HepG2 (cell line): ENCODE results near the gene PEMT. TPM values are rescaled to one million over a fixed set of nuclear protein-coding genes. Genes with fewer than 3 reads are reported as not detected.

Source experiments
- ATAC-seq: fragments of 200-7000 bp; cut with Tn5 transposase; 3 replicates; pipeline ENCODE4 v1.9.1; 2020; ENCODE audit warnings: mild to moderate bottlenecking, moderate library complexity
- BruUV-seq: library from RNA; stranded (reverse); fragments of 400-500 nt; replicated peaks from 2 replicates; lab custom pipeline; 2021; lab: Mats Ljungman, UMichigan
- CTCF ChIA-PET: fragments of 300-600 bp; formaldehyde crosslinking; extraction: SDS; loops from one replicate; lab custom pipeline; 2021; ENCODE audit warnings: low total read pairs, inconsistent platforms, low intra/inter-chr PET ratio; lab: Yijun Ruan, JAX
- POLR2A ChIA-PET: fragments of 350-600 bp; sonication (Branson Sonifier 250); formaldehyde crosslinking; loops from one replicate; lab custom pipeline; 2020; ENCODE audit warnings: antibody characterized with exemption, inconsistent platforms; lab: Yijun Ruan, JAX
- DNase-seq: peaks from one replicate; pipeline ENCODE4 v3.0.0-alpha.2; 2015; ENCODE audit warnings: low spot score
- FAIRE-seq: peaks from 3 replicates; lab custom pipeline; 2011; peaks lifted over from hg19 to GRCh38; lab: Jason Lieb, UNC
- H2AFZ ChIP-seq: one replicate; pipeline ENCODE4 v1.6.1; 2011; ENCODE audit warnings: low read length, inconsistent platforms
- H3K27ac ChIP-seq: fragments of 300-600 bp; 3 replicates; pipeline ENCODE4 v1.8.0; 2011; ENCODE audit warnings: mixed run types, mild to moderate bottlenecking, mixed read lengths, low read length, inconsistent platforms; ENCODE audit not compliant: insufficient read depth; ENCODE audit errors: extremely low read length
- H3K27me3 ChIP-seq, 2 experiments: fragments of 200-600 bp in 1 of 2; 2 replicates in 1 of 2; 3 replicates in 1 of 2; pipeline versions ENCODE4 v1.6.0 to v1.8.0; 2011; ENCODE audit warnings: low read length in 2 of 2, mild to moderate bottlenecking in 2 of 2, moderate library complexity in 2 of 2, inconsistent platforms in 1 of 2; ENCODE audit not compliant: insufficient read depth in 2 of 2, control insufficient read depth in 1 of 2
- H3K36me3 ChIP-seq, 2 experiments: fragments of 200-600 bp in 1 of 2; replicated peaks in 1 of 2; 2 replicates in 1 of 2; 3 replicates in 1 of 2; pipeline versions ENCODE4 v1.5.1 to v1.8.0; 2011; ENCODE audit warnings: low read length in 2 of 2, inconsistent platforms in 1 of 2; ENCODE audit not compliant: insufficient read depth in 2 of 2, control insufficient read depth in 1 of 2
- H3K4me1 ChIP-seq: 2 replicates; pipeline ENCODE4 v1.5.1; 2012; ENCODE audit warnings: low read length, inconsistent platforms; ENCODE audit not compliant: insufficient read depth
- H3K4me2 ChIP-seq: 2 replicates; pipeline ENCODE4 v1.6.0; 2011; ENCODE audit warnings: low read depth, low read length, inconsistent platforms
- H3K4me3 ChIP-seq, 3 experiments: fragments of 200-600 bp in 1 of 3; sonication (generic), shearing (Covaris generic) in 1 of 3; replicated peaks in 1 of 3; 2 replicates each; pipeline ENCODE4 v1.5.1; 2011 to 2016; ENCODE audit warnings: low read length in 3 of 3, inconsistent platforms in 2 of 3, low read depth in 2 of 3, mild to moderate bottlenecking in 2 of 3, control low read depth in 1 of 3, mixed read lengths in 1 of 3; ENCODE audit not compliant: insufficient read depth in 1 of 3
- H3K79me2 ChIP-seq: one replicate; pipeline ENCODE4 v1.6.1; 2011; ENCODE audit warnings: low read length, inconsistent platforms; ENCODE audit not compliant: insufficient read depth
- H3K9ac ChIP-seq: 2 replicates; pipeline ENCODE4 v1.6.0; 2011; ENCODE audit warnings: mild to moderate bottlenecking, low read depth, low read length, inconsistent platforms; ENCODE audit not compliant: insufficient read depth
- H3K9me3 ChIP-seq: 2 replicates; pipeline ENCODE4 v1.5.1; 2012; ENCODE audit warnings: mild to moderate bottlenecking, low read length
- H4K20me1 ChIP-seq: 2 replicates; pipeline ENCODE4 v1.6.0; 2011; ENCODE audit warnings: inconsistent platforms, mild to moderate bottlenecking, low read length, moderate library complexity; ENCODE audit not compliant: insufficient read depth
- ARNT ChIP-seq: fragments of 450-650 bp; IDR thresholded peaks from 2 replicates; pipeline ENCODE4 v1.6.1; 2017
- GABPB1 ChIP-seq: IDR thresholded peaks from 2 replicates; pipeline ENCODE4 v1.6.1; 2016; ENCODE audit warnings: mild to moderate bottlenecking, missing genetic modification reagents, moderate library complexity, missing compliant biosample characterization
- HIVEP1 ChIP-seq: sonication (generic); formaldehyde crosslinking; IDR thresholded peaks from 2 replicates; pipeline ENCODE4 v1.4.0; 2020; ENCODE audit warnings: mild to moderate bottlenecking, missing genetic modification reagents
- HNRNPLL ChIP-seq: fragments of 200-400 bp; formaldehyde crosslinking; IDR thresholded peaks from 2 replicates; pipeline ENCODE4 v1.6.1; 2017; ENCODE audit warnings: mild to moderate bottlenecking, low read depth, low read length; ENCODE audit not compliant: poor library complexity, severe bottlenecking
- KDM5B ChIP-seq: sonication (generic); formaldehyde crosslinking; IDR thresholded peaks from 2 replicates; pipeline ENCODE4 v1.4.0; 2020; ENCODE audit warnings: missing genetic modification reagents, mild to moderate bottlenecking, borderline replicate concordance
- MIXL1 ChIP-seq: IDR thresholded peaks from 2 replicates; pipeline ENCODE4 v1.6.1; 2016
- UBTF ChIP-seq: sonication (generic); formaldehyde crosslinking; IDR thresholded peaks from 2 replicates; pipeline ENCODE4 v1.4.0; 2020; ENCODE audit warnings: mild to moderate bottlenecking, missing genetic modification reagents
- ZNF572 ChIP-seq: sonication (generic); formaldehyde crosslinking; IDR thresholded peaks from 2 replicates; pipeline ENCODE4 v1.5.1; 2020; ENCODE audit warnings: mild to moderate bottlenecking, missing genetic modification reagents
- ZNF574 ChIP-seq: sonication (generic); formaldehyde crosslinking; IDR thresholded peaks from 2 replicates; pipeline ENCODE4 v1.4.0; 2020; ENCODE audit warnings: missing genetic modification reagents
- ZNF687 ChIP-seq: sonication (generic); formaldehyde crosslinking; IDR thresholded peaks from 2 replicates; pipeline ENCODE4 v1.5.1; 2020; ENCODE audit warnings: mild to moderate bottlenecking, missing genetic modification reagents, moderate library complexity
- ZNF737 ChIP-seq: sonication (generic); formaldehyde crosslinking; IDR thresholded peaks from 2 replicates; pipeline ENCODE4 v1.5.0; 2020; ENCODE audit warnings: missing genetic modification reagents, mild to moderate bottlenecking, borderline replicate concordance
- ZNF784 ChIP-seq: sonication (generic); formaldehyde crosslinking; IDR thresholded peaks from 2 replicates; pipeline ENCODE4 v1.5.1; 2020; ENCODE audit warnings: missing genetic modification reagents, mild to moderate bottlenecking, borderline replicate concordance
- ZNF883 ChIP-seq: sonication (generic); formaldehyde crosslinking; IDR thresholded peaks from 2 replicates; pipeline ENCODE4 v1.5.1; 2020; ENCODE audit warnings: mild to moderate bottlenecking, missing genetic modification reagents; ENCODE audit errors: not compliant biosample characterization
- WGBS: methylation state at CpG from one replicate; pipeline ENCODE4 v1.1.6; 2017; ENCODE audit warnings: low lambda C conversion rate; 5-methylcytosine and 5-hydroxymethylcytosine counted together
- in situ Hi-C: cut with HindIII; loops from 2 replicates; pipeline ENCODE4 v1.10.0; 2017; ENCODE audit warnings: low pct_unique_long_range_greater_than_20kb; ENCODE audit not compliant: extremely low pct_ligation_motif_present
- intact Hi-C: fragments of 100-400 bp; cut with micrococcal nuclease; formaldehyde crosslinking; loops from one replicate; pipeline ENCODE4 v1.10.0; 2022; ENCODE audit not compliant: unreplicated experiment
- polyA plus RNA-seq, 8 experiments: library from polyadenylated mRNA; depleted of rRNA in 3 of 8; stranded (reverse) in 7 of 8; unstranded in 1 of 8; fragments of >200 nt; fragmentation: Illumina TruSeq in 4 of 8; extraction: Trizol in 4 of 8; gene quantifications; 2 replicates each; pipeline versions ENCODE4 v1.2.1 to v1.2.3, GENCODE V29; 2011 to 2016; ENCODE audit warnings: low read depth in 4 of 8, missing spikeins in 1 of 8, mixed read lengths in 1 of 8; ENCODE audit not compliant: insufficient read depth in 1 of 8
- total RNA-seq, 5 experiments: library from RNA; depleted of rRNA; stranded (reverse); fragments of >200 nt; fragmentation: Illumina TruSeq; extraction: Trizol; gene quantifications; 2 replicates each; pipeline ENCODE4 v1.2.3, GENCODE V29; 2016; ENCODE audit warnings: low read depth in 1 of 5

Gene PEMT
- total and polyA plus RNA-seq, 2 of the 13 experiments (the other 11 are each of a cell fraction or from before 2014, with no cell fraction given): 31.7 to 43.6 TPM

- no TSS peak for BruUV-seq
- Histone ChIP-seq H3K4me3 (no peak overlapping the region), H3K4me2 (peak overlapping the region; percentile 14; the same call in 1 of the 2 replicates), H2AFZ (no peak overlapping the region), H4K20me1 (no peaks in the 10 kb centered on the region; the same call in 1 of the 2 replicates), H3K9ac (peak overlapping the region; percentile 31; the same call in 1 of the 2 replicates), H3K27me3 (no peaks in the 10 kb centered on the region), H3K9me3 (no peaks in the 10 kb centered on the region), H3K4me1 (peaks cover 59% of the 10 kb centered on the region), H3K36me3 (no peaks in the 10 kb centered on the region; a peak in 1 of 5 replicates), H3K27ac (no peak overlapping the region), H3K79me2 (no peaks in the 10 kb centered on the region)
- in situ Hi-C loops (no loop called here), intact Hi-C loops (loop anchor here (2.0 to 5.0 kb wide), 2 partner anchors 33 to 43 kb away; partner anchors contain the start of gene RASD1)
- no peak for ATAC-seq
- CTCF ChIA-PET: no interaction called here
- POLR2A ChIA-PET: interaction anchor here (1.8 to 2.9 kb wide), 3 partner anchors 8 to 43 kb away, joined by 9 to 47 read pairs (median 10); partner anchors contain the start of gene RASD1
- 83% methylated on average over 6 of the region's 10 CpGs for WGBS
- DNase-seq: no peak
- no peak for FAIRE-seq
- TF ChIP-seq ARNT (no peak), HIVEP1 (CRISPR knock-in tag) (0 out of 2 replicates have a peak, but pooled peaks have one; percentile 32), ZNF687 (CRISPR knock-in tag) (peak; percentile 54), GABPB1 (0 out of 2 replicates have a peak, but pooled peaks have one; percentile 13), HNRNPLL (peak; percentile 17), ZNF572 (CRISPR knock-in tag) (0 out of 2 replicates have a peak, but pooled peaks have one; percentile 31), MIXL1 (CRISPR knock-in tag) (no peak), ZNF574 (no peak), ZNF883 (CRISPR knock-in tag) (peak; percentile 26), ZNF784 (CRISPR knock-in tag) (no peak), KDM5B (CRISPR knock-in tag) (0 out of 2 replicates have a peak, but pooled peaks have one; percentile 33), ZNF737 (CRISPR knock-in tag) (no peak), UBTF (CRISPR knock-in tag) (no peak)
Measured at GRCh38 chr17:17539591-17539990, 51.9 kb downstream of the PEMT start.
